Frontal cortex (tissue), 4 donors: Measurements from ENCODE around the gene VWCE. TPM values are rescaled to one million over a fixed set of nuclear protein-coding genes. Genes with fewer than 3 reads are reported as not detected.
"Not testable (repeated sequence)": the region's sequence is repeated elsewhere in the genome, so short reads cannot be mapped to it uniquely, and the experiment has no call there.

Experiments
- DNase-seq, 2 donors: peaks; one replicate each; pipeline ENCODE4 v3.0.0; 2012; ENCODE audit warnings: low spot score in 2 of 2
- FAIRE-seq: peaks from 2 replicates; lab custom pipeline; 2012; peaks lifted over from hg19 to GRCh38; lab: Jason Lieb, UNC
- total RNA-seq: library from RNA; depleted of rRNA; stranded (reverse); fragments of >200 nt; gene quantifications from one replicate; pipeline ENCODE4 v1.2.3, GENCODE V29; 2014
- donor health status: control.
- donor health status: control.
- donor health status: control.

The VWCE gene
- total RNA-seq, 1 donor from 2014 or later: 2.0 TPM

DNA sequence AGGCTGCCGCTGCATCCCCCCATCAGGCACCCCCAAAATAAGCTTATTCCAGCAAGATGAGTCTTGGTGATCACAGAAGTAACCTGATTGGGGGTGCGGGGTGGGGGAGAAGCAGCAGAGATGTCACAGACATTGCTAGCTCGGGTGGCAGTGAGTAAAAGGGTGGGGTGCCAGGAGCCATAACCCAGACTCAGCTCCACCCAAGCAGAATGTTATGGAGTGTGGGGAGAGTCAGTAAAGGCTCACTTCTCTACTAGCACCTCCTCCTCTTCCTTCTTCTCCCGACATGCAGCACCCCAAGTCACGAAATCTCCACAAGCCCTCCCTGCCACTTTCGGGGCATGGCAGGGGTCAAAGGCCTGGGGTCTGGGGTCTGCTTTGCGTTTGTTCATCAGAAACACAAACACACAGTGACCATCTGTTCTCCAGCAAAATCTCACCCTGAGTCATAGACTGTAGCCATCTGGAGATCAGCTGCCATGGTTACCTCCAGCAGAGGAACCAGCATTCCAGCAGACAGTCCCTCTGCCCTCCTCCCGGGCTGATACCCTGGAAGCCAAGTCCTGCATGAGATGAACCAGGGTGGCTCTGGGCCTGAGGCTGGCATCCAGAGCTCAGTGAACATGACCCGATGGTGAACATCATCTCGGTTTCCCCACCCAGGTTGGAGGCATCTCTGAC lies 68.5 kb downstream of the VWCE start:
- DNase-seq, FAIRE-seq: not testable (repeated sequence)

GRCh38 chr11:61222692-61223091 lies 72.4 kb downstream of the VWCE start:
- not testable (repeated sequence) for FAIRE-seq, DNase-seq

- not testable (repeated sequence) for DNase-seq, FAIRE-seq
These were observed 73.1 kb downstream of the VWCE start, which contains the start of gene PGA4 for GRCh38 chr11:61222047-61222446. PGA4 (plus strand) TSS chr11:61222347; CDS start chr11:61222401, 54 bp downstream.

GRCh38 chr11:61219016-61219415 lies 76.1 kb downstream of the VWCE start:
- not testable (repeated sequence) for DNase-seq, FAIRE-seq

DNA sequence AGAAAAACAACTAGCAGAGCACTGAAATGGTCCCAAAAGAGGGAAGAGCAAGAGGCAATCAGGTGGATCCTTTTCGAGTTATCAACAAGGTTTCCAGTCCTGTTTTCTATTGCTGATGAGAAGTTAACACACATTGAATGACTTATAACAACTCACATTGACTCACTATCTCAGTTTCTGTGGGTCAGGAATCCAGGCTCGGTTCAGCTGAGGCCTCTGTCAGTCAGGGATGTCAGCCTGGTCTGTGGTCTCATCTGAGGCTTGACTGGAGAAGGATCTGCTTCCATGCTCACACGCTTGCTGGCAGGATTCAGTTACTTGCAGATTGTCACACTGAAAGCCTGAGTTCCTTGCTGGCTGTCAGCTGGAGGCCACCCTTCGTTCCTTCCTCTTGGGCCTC lies 76.8 kb downstream of the VWCE start:
- FAIRE-seq, DNase-seq: not testable (repeated sequence)

DNA sequence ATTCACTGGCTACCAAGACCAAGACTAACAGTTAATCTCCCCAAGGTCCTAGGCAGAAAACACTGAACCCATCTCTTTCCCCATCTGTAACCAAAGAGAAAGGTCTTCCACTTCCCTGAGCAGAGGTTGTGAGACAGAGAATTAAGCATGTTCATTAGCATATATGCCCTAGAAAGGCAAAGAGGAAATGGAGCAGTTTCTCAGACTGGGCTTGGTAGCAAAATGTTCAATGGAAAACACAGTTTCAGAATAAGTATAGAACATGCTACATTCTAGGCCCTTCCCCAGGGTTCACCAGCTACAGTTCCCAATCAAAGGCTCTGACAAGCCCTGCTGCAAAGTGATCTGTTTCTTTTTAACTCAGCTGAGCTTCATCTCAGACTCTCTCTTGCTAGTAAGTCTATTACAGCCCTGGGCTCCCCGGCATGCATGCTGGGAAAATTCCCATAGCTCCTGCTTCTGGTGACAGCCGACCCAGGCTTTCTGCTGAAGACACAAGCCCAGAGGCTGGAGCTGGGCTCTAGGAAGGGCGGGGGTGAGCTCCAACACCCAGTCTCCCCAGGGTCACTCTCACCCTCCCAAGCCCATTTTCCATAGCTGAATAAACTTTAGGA lies 81.3 kb downstream of the VWCE start:
- not testable (repeated sequence) for DNase-seq, FAIRE-seq

GRCh38 chr11:61212202-61212601 lies 82.9 kb downstream of the VWCE start:
- FAIRE-seq, DNase-seq: not testable (repeated sequence)

DNA sequence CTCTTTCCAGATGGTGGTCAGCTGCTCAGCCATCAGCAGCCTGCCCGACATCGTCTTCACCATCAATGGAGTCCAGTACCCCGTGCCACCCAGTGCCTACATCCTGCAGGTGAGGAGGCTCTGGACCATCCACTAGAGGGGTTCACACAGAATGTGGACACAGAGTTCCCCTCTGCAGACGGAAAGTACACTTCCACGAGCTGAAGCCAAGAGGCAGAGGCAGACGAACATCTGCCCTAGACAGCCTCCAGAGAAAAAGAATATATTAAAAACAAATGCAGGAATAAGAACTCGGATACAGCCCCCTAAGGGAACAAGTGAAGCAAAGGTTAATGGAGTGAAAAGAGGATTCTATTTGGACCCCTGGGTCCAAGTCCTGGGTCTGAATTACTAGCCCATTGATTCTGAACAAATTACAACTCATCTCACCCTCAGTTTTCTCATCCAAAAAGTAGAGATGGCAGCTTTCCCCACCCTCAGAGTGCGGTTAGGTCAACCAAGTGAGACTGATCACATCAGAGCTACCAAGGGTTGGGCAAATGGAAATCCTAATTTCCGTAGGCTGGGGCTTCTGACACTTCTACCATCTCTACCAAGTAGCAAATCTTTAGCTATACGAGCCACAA lies 83.7 kb downstream of the VWCE start:
- not testable (repeated sequence) for DNase-seq

DNA sequence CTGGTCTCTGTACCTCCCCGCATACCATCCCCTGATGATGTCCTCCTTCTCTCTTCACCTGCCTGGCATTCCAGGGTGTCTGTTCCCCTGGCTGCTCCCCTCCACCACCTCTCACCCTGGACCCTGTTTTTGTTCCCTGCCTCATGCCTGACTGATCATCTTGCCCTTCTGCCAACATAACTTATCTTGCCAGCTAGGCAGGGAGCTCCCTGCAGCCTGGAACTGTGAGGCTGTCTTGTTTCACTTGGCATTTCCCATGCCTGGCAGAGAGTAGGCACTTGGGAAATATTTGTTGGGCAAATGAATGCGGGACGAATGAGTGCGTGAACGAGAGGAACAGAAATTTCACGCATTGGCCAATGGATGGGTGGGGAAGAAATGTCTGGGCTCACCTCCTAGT lies 84.5 kb downstream of the VWCE start:
- DNase-seq, FAIRE-seq: not testable (repeated sequence)

More for the DNA sequence above, 83.7 kb downstream of the VWCE start:
- not testable (repeated sequence) for FAIRE-seq

Other genes with a start within 250 kb of the VWCE start
- not detected for gene CD5, start 192.8 kb downstream of the VWCE start, total RNA-seq
- 4.5 TPM for gene VPS37C, start 133.9 kb downstream of the VWCE start, total RNA-seq
- gene PGA3, start 91.8 kb downstream of the VWCE start, total RNA-seq: not detected
- 0.82 TPM for gene PGA4, start 73.0 kb downstream of the VWCE start, total RNA-seq
- 0.82 TPM for gene PGA5, start 54.1 kb downstream of the VWCE start, total RNA-seq
- 223 TPM for gene DDB1, start 37.8 kb upstream of the VWCE start, total RNA-seq
- 7.7 TPM for gene TKFC, start 37.9 kb upstream of the VWCE start, total RNA-seq
- gene CYB561A3, start 66.6 kb upstream of the VWCE start, total RNA-seq: 4.9 TPM
- 28.5 TPM for gene TMEM138, start 67.1 kb upstream of the VWCE start, total RNA-seq
- 10.2 TPM for gene TMEM216, start 97.3 kb upstream of the VWCE start, total RNA-seq
- gene CPSF7, start 134.7 kb upstream of the VWCE start, total RNA-seq: 15.5 TPM
- gene SDHAF2, start 134.8 kb upstream of the VWCE start, total RNA-seq: 68.5 TPM
- 2.9 TPM for gene LRRC10B, start 213.4 kb upstream of the VWCE start, total RNA-seq